8988T (cell line): ENCODE data around the gene INF2.

Experiments used
- DNase-seq: peaks from one replicate; pipeline ENCODE4 v3.0.0; 2011

INF2 gene

GRCh38 chr14:104706733-104707607, 17.6 kb downstream of the INF2 start:
- peak; percentile 79 for DNase-seq

DNA sequence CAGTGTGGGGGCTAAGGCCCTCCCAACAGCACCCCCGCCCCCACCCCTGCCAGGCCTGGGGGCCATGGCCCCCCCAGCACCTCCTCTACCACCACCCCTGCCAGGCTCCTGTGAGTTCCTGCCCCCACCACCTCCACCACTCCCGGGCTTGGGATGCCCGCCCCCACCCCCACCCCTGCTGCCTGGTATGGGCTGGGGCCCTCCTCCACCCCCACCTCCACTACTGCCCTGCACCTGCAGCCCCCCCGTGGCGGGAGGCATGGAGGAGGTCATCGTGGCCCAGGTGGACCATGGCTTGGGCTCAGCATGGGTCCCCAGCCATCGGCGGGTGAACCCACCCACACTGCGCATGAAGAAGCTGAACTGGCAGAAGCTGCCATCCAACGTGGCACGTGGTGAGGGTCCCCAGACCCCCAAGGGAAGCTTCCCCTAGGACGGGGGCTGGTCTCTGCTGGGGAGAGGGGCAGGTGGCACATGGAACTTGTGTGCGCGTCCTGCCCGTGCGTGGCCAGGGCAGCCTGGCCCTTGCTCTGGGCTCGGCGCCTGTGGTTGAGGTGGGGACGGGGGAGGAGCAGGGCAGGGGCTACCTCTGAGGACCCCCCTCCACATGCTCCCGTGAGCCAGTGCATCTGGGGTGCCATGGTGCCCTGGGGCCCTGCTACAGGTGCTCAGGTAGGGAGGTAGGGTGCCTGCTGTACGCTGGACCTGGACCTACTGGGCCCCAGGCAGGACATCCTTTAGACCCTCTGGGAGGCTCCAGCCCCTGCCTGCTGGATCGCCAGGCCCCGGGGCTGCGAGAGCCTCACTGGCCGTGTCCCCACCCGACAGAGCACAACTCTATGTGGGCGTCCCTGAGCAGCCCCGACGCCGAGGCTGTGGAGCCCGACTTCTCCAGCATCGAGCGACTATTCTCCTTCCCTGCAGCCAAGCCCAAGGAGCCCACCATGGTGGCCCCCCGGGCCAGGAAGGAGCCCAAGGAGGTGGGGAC, 18.5 kb downstream of the INF2 start:
- DNase-seq: no peak

- peak; percentile 99 for DNase-seq
These were observed 19.3 kb downstream of the INF2 start for GRCh38 chr14:104708606-104709268.

GRCh38 chr14:104709387-104710039, 20.1 kb downstream of the INF2 start:
- DNase-seq: no peak

DNA sequence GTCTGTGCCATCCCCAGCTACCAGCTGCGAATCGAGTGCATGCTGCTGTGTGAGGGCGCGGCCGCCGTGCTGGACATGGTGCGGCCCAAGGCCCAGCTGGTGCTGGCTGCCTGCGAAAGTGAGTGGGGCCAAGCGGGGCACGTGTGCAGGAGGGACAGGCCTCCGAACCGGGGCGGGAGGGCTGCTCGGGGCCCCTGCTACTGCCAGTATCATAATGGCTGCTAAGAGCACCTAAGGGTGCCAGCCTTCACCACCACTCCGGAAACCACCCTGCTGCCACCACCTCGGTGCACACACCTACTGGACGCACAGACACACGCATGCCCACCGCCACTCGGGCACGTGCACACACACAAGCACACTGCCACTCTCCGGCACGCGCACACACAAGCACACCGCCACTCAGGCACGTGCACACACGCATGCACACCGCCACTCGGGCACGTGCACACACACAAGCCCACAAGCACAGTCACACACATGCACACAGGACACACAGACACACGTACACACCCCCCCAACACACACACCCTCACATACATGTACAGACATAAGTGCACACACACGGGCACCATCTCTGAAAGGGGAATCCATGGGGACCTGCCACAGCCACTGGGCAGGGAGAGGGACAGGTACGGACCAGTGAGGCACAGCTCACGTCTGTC, 20.8 kb downstream of the INF2 start:
- no peak for DNase-seq

DNA sequence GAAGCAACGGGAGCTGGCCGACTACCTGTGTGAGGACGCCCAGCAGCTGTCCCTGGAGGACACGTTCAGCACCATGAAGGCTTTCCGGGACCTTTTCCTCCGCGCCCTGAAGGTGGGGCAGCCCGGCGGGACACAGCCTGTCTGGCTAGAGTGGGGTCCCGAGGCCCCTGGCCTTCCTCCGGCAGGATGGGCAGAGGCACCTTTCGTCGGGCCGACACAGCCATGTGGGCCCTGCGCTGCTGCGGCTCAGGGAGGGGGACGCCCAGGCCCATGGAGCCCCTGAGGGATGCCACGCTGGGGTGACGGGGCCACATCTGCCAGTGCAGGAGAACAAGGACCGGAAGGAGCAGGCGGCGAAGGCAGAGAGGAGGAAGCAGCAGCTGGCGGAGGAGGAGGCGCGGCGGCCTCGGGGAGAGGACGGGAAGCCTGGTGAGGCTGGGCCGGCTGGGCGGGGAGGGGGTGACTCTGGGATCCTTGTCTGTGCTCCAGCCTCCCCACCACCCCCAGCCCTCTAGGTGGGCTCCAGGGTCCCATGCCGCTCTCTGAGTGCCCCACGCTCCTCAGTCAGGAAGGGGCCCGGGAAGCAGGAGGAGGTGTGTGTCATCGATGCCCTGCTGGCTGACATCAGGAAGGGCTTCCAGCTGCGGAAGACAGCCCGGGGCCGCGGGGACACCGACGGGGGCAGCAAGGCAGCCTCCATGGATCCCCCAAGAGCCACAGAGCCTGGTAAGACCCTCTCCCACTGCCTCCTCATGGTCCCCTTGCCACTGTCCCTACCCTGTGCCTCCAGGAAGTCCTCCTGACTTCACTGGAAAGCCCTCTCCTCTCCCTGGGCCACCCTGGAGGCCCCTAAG, 23.7 kb downstream of the INF2 start:
- DNase-seq: no peak

GRCh38 chr14:104714066-104714465, 24.6 kb downstream of the INF2 start:
- no peak for DNase-seq

DNA sequence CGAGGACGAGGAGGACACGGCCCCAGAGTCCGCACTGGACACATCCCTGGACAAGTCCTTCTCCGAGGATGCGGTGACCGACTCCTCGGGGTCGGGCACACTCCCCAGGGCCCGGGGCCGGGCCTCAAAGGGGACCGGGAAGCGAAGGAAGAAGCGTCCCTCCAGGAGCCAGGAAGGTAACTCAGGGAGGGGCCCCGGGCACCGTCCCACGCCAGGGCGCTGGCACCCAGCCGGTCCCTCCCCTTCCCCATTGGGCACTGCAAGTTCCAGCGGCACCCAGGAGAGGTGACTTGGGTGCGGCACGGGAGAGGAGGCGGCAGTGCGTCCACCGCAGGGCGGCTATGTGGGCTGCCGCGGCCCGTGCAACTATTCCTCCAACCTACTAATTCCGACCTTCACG, 25.3 kb downstream of the INF2 start:
- DNase-seq: no peak

DNA sequence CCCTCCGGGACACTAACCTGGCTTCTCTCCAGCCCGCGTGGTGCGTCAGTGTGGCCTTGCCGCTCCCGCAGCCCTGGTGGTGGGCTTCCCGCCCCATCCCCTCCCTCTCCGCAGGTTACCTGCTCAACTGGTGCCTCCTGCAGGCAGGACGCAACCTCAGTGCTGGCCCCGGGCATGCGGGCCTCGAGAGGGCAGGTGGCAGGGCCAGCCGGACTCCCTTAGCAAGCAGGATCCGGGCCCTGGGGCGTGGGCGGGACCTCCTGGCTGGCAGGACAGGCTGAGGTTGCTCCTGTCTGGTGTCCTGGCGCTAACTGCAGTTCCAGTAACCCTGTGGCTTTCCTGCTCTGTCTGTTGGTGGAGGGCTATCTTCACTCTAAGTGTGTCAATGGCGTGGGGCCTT, 26.0 kb downstream of the INF2 start:
- no peak for DNase-seq

- DNase-seq: no peak
These were observed 26.5 kb downstream of the INF2 start for GRCh38 chr14:104715871-104716270.

GRCh38 chr14:104717137-104717536, 27.7 kb downstream of the INF2 start:
- DNase-seq: no peak

- no peak for DNase-seq
These were observed 28.2 kb downstream of the INF2 start for GRCh38 chr14:104717646-104718045.

- no peak for DNase-seq
These were observed 28.7 kb downstream of the INF2 start for GRCh38 chr14:104718147-104718546.

- no peak for DNase-seq
These were observed 29.5 kb downstream of the INF2 start for GRCh38 chr14:104718871-104719270.

DNA sequence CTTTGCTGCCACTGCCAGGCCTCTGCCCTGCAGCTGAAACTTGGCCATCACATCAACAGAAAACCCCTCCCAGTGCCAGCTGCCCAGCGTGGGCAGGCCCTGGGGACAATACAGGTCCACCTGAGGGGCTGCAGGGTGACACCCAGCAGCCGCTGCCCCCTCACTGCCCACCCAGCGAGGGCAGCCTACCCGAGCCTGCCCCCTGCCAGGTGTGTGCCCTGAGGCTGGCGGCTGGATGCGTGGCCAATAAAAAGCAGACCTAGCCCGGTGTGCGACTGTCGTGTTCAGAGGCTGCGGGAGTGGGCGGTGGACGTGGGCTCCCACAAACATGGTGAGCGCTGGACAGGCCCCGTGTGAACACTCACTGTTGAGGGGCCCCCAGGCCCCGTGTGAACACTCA, 29.9 kb downstream of the INF2 start:
- DNase-seq: no peak

DNA sequence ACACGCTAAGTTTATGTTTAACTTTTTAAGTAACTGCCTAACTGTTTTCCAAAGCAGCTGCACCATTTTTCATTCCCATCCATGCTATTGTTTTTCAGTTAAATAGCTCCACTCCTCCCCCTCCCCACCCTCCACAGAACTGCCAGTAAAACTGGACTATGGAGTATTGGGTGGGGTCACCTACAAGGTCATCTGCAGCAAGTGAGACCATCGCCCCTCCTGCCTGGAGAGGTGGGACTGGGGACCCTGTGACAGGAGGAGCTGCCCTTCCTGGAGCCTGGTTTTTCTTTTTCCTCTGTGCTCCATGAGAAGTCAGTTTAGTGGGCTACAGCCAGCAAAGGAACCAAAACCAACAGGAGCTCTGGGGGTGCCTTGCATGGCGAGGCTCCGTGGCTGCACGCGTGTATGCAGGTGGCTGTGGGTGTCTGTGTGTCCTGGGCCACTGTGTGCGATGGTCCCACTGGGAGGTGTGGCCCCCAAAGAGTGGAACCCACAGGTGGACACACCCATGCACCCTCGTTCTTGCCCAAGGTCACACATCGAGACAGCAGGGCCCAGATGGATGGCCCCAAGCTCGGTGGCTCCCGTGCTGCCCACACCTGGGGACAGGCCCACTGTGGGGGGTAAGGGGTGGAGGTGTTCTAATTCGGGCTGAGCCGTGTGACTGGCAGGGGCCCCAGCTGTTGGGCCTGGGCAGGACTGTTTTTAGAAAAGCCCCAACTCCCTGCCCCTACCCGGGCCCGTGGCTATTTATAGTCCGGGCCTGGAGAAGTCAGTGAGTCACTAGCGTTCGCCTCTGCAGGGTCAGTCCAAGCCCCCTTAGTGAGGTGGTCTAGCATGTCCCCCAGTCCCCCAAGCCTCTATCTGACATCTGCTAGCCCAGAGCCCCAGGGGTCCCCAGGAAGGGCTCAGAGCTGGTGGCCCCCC, 32.4 kb downstream of the INF2 start:
- DNase-seq: no peak

DNA sequence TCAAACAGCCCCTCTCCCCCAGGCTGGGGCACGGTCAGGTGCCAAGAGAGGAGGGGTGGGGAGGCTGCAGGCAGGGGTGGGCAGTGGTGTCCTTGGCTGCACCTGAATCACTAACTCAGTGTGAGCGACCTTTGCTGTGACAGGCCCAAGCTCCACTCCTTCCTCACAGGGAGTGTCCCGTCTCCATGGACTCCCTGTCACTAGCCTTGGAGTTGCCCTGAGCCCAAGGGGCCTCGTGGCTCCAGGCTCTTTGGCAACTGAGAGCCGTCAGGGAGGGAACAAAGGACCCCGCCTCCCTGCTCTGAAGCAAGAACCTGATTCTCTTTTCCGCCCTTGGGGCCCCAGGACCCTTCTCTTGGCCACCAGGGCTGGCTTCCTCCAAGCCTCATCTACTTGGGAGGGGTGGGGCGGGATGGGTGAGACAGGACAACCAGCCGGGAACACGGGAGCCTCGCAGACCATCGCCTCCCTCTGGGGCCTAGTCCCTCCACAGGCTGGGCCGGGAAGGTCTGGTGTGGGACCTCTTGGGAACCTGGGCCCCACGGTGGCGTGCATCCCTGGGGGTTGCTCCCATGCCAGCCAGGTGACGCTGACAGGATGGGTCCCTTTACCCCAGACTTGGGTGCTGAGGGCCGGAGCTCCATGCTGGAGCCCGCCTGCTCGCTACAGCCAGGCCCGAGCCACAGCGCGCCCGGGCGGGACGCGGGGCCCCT, 33.7 kb downstream of the INF2 start:
- DNase-seq: no peak

GRCh38 chr14:104723651-104724406, 34.4 kb downstream of the INF2 start, which contains the start of gene ADSS1:
ADSS1 (plus strand) TSS chr14:104724229; CDS start chr14:104724271, 42 bp downstream.
- peak; percentile 94 for DNase-seq
